Measurements from ENCODE around the gene NLRP6. TPM values are rescaled to one million over a fixed set of nuclear protein-coding genes. Genes with fewer than 3 reads are reported as not detected.
"Not testable (repeated sequence)": the region's sequence is repeated elsewhere in the genome, so short reads cannot be mapped to it uniquely, and the experiment has no call there.

Gene NLRP6
- total and polyA plus RNA-seq, 12 donors, result 0.07 to 0.25 (median 0.10) TPM; not detected in 6

DNA sequence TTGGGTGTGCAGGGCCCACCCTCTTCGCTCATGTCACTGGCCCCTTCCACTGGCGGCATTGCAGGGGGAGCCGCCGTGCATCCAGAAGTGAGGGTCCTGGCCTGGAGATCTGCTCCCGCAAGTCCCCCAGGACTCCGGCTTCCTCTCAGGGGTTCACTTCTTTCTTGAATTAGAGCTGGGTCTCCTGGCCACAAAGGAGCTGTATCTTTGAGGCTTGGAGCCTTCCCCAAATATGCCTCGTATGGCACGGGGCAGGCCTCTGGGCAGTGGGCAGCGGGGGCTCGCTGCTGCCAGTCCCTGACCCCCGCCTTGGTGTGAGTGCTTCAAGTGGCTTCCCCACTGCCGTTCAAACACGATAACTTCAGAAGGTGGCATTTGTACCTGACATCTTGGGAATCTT is 49.8 kb downstream of the NLRP6 start:
- no peaks in the 10 kb centered on the region for H3K27me3 ChIP-seq
- ATAC-seq (no peak), DNase-seq (no peak)
- WGBS, 2 donors, result 95 to 96% methylated on average over 13 of the region's 13 CpGs
- H3K36me3 ChIP-seq, result no peaks in the 10 kb centered on the region
- no peak overlapping the region for H3K4me3 ChIP-seq
- no peak for TF ChIP-seq CTCF (IDR thresholded peaks at IDR 0.05)
- intact Hi-C loops (cut with DNase I), result loop anchor here in 1 of 10 donors (2.0 kb wide), 1 partner anchor 25 kb away; no protein-coding TSS in a partner anchor
- H3K27ac ChIP-seq, result peak overlapping the region in 8 of 10 donors; percentile 90 to 98 (median 96)
- no peaks in the 10 kb centered on the region for H3K9me3 ChIP-seq
- H3K4me1 ChIP-seq, result peaks cover 15 to 56% (median 39%) of the 10 kb centered on the region in 9 donors

- not testable (repeated sequence) for ATAC-seq, H3K36me3 ChIP-seq, H3K27me3 ChIP-seq, DNase-seq, H3K9me3 ChIP-seq, H3K4me3 ChIP-seq
- H3K4me1 ChIP-seq, result peaks cover 15 to 56% (median 39%) of the 10 kb centered on the region in 9 donors
- peak overlapping the region in 4 of 10 donors; percentile 90 to 98 (median 96) for H3K27ac ChIP-seq
- intact Hi-C loops (cut with DNase I), result loop anchor here in 1 of 10 donors (2.0 kb wide), 1 partner anchor 24 kb away; no protein-coding TSS in a partner anchor
- WGBS, 2 donors, result 92 to 94% methylated on average over 14 to 15 of the region's 15 CpGs
Observed at GRCh38 chr11:328516-329100, 50.4 kb downstream of the NLRP6 start.

DNA sequence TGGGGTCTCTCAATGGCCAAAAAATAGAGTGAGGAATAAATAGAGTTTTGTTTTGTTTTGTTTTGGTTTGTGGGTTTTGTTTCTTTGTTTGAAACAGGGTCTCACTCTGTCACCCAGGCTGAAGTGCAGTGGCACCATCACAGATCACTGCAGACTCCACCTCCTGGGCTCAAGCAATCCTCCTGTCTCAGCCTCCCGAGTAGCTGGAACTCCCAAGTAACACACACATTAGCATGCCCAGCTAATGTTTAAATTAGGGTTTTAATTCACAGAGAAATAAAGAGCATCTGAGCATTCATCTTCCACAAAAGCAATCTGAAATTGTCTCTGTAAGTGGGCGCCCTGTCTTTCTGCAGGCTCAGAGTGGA is 51.7 kb downstream of the NLRP6 start:
- no peak overlapping the region for H3K4me3 ChIP-seq
- ATAC-seq, result no peak
- no peaks in the 10 kb centered on the region for H3K36me3 ChIP-seq
- peaks cover 10 to 63% (median 33%) of the 10 kb centered on the region in 9 donors for H3K4me1 ChIP-seq
- peak overlapping the region in 1 of 10 donors; percentile 44 for H3K27ac ChIP-seq
- no peak for DNase-seq
- intact Hi-C loops (cut with DNase I), result loop anchor here in 1 of 10 donors (2.0 kb wide), 1 partner anchor 23 kb away; no protein-coding TSS in a partner anchor
- WGBS, 2 donors, result 95 to 97% methylated on average over 2 of the region's 2 CpGs
- H3K27me3 ChIP-seq, result no peaks in the 10 kb centered on the region
- TF ChIP-seq CTCF (IDR thresholded peaks at IDR 0.05), result no peak
- H3K9me3 ChIP-seq, result no peaks in the 10 kb centered on the region

DNA sequence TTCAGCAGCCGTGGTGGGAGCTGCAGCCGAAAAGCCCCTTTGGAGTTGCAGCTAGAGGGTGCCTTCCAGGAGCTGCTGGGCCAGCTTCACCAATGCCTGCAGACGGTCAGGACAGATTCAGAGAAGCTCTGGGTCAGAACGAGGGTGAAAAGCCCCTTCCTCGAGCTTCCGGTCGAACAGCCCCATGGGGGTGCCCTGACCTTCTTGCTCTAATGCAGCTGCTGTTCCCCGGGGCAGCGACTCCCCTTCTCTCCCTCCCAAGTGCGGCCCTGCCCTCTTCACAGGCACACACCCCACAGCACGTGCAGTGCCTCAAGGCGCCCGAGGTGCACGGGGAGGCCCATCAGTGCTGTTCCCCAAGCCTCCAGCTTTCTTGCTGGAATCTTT is 52.1 kb downstream of the NLRP6 start:
- no peak for TF ChIP-seq CTCF (IDR thresholded peaks at IDR 0.05)
- Histone ChIP-seq H3K36me3 (no peaks in the 10 kb centered on the region), H3K4me3 (no peak overlapping the region), H3K9me3 (no peaks in the 10 kb centered on the region), H3K27me3 (no peaks in the 10 kb centered on the region), H3K4me1 (peaks cover 10 to 65% (median 36%) of the 10 kb centered on the region in 9 donors), H3K27ac (peak overlapping the region in 1 of 10 donors; percentile 44)
- 77 to 80% methylated on average over 14 of the region's 14 CpGs for WGBS, 2 donors
- DNase-seq (no peak), ATAC-seq (no peak)
- intact Hi-C loops (cut with DNase I), result no loop called here

DNA sequence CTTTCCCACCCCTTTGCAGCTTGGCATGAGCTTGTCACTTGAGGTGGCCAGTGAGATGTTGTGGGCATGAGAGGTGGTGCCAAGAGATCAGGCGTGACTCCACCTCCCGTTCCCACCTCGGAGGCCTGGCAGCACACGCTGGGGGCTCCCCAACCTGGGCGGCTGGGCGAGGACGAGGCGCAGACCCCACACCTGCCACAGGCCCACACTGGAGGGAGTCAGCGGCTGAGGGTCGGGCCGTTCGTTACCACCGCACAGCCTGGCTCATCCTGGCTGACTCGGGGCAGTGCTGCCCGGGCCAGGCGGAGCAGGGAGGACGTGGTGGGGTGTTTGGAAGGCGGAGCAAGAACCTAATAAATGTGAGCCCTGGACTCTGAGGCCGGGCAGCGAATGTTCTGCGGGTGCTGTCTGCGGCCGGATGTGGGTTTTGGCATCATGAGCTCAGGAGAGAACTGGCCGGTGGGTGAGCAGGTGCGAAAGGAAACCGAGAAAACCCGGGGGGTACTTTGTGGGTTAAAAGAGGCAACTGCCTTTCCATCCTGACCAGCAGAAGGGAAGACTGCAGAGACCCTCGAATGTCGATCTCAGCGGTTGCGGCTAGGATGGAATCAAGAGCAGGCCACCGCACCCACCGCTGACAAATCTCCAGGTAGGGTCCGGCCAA is 52.6 kb downstream of the NLRP6 start:
- ATAC-seq (no peak), DNase-seq (no peak)
- no peak for TF ChIP-seq CTCF (IDR thresholded peaks at IDR 0.05)
- peak overlapping the region in 1 of 10 donors; percentile 44 for H3K27ac ChIP-seq
- H3K27me3 ChIP-seq, result no peaks in the 10 kb centered on the region
- intact Hi-C loops (cut with DNase I), result no loop called here
- H3K36me3 ChIP-seq, result no peaks in the 10 kb centered on the region
- 90 to 91% methylated on average over 34 of the region's 34 CpGs for WGBS, 2 donors
- peaks cover 15 to 66% (median 36%) of the 10 kb centered on the region in 9 donors for H3K4me1 ChIP-seq
- H3K9me3 ChIP-seq, result no peaks in the 10 kb centered on the region
- H3K4me3 ChIP-seq, result no peak overlapping the region
